HG02763 (cell line): ENCODE data around the gene CC2D1A.
"Not testable (repeated sequence)": the region's sequence is repeated elsewhere in the genome, so short reads cannot be mapped to it uniquely, and the experiment has no call there.

Experiments
- ATAC-seq: cut with Tn5 transposase; IDR thresholded peaks from one replicate; pipeline ENCODE4 v1.9.1; 2021; ENCODE audit warnings: mild to moderate bottlenecking, moderate library complexity; ENCODE audit not compliant: unreplicated experiment

Gene CC2D1A

DNA sequence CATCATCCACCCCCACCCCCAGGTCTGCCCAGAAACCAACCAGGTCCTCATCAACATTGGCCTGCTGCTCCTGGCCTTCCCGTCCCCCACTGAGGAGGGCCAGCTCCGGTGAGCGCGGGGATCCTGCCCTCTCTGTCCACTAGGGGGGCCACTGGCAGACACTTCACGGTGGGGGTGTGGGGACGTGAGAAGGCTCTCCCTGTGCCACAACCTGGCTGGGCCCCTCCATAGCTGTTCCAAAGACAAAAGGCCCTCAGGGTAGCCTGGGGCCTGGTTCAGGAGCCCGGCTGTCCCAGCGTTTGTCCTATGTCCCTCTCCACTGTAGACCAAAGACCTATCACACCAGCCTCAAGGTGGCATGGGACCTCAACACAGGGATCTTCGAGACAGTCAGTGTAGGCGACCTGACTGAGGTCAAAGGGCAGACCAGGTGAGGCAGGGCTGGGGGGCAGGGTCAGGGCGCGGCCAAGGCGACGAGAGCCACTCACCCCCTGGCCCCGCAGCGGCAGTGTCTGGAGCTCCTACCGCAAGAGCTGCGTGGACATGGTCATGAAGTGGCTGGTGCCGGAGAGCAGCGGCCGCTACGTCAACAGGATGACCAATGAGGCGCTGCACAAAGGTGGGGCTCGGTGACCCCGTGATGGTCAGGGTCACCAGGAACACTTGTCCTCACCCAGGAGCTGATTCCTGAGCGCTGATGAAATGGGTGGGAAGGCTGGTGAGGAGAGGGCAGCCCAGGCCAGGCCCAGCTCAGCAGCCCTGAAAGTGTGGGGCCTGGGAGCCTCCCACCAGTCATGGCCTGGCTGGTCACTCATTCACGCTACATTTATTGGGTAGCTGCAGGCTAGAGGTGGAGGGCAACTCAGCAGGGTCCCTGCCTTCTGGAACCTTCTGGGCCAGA lies 54.2 kb downstream of the CC2D1A start:
- ATAC-seq = no peak

DNA sequence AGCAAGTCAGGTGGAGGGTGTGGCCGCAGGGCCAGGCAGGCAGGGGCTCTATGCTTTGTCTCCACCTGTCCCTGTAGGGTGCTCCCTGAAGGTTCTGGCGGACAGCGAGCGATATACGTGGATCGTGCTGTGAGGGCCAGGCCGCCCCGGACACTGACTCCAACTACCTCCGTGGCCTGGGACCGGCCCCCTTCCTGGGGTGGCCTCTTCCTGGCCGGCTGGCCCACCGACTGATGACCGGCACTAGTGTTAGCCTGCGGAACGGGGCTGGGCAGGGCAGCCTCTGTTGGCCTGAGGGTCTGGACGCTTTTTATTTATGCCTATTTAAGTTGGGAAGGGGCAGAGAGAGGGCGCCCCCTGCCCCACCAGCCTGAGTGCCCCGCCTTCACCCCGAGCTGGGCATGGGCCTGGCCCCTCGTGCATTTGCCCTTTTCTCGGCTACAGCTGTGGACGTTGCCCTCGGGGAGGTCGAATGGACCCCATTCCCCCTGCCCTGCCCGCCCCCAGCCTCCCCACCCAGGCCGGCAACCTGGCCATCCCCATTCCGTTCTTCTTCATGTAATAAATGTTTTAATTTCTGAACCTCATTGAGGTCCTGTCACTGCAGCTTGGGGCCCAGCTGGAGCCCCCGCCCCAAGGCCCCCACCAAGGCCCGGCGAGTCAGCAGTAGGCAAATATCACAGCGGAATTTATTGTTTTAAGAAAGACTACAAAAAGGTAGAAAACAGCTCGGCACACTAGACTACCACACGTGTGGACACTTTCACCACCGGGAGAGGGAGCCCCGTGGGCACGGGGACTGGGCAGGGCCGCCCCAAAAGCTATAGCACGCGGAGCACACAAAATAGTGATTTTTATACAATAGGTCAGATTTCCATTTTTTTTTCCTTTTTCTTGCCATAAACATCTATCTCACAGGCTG lies 55.1 kb downstream of the CC2D1A start:
- no peak for ATAC-seq

DNA sequence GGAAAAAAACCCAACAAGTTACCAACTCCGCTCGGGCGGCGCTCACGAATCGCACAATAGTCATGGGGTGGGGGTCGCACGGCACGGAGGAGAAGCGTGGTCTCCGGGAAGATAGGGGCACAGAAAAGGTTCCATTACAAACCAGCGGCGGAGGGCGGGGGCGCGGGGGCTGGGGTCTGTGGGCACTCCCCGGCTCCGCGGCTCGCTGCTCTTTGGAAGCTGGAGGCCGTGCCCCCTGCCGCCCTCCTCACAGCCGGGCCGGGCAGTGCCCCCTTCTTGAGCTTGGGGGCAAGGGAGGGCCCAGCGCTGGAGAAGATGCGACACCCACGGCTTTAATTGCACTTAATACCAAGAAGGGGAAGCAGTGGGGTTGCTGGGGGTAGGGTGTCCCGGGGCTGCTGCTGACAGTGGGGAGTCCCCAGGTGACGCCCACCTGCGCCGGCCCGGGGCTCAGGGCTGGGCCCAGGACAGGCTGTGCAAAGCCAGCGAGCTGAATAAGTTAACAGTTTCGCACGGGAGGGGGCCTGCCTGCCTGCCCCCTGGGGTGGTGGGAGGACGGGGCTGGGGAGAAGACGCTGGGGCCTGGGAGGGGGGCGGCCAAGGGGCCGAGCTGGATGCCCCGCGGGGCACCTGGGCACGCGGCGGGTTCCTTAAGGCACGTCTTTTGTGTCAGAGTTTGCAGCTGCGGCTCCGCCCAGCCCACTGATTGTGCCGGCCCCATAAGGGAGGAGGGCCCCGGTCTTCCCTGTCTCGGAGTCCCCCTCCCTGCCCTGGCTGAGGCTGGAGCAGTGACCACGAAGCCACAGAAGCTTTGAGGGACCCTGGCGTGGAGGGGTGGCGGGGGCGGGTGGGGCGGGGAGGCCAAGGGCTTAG lies 56.1 kb downstream of the CC2D1A start:
- ATAC-seq = no peak

DNA sequence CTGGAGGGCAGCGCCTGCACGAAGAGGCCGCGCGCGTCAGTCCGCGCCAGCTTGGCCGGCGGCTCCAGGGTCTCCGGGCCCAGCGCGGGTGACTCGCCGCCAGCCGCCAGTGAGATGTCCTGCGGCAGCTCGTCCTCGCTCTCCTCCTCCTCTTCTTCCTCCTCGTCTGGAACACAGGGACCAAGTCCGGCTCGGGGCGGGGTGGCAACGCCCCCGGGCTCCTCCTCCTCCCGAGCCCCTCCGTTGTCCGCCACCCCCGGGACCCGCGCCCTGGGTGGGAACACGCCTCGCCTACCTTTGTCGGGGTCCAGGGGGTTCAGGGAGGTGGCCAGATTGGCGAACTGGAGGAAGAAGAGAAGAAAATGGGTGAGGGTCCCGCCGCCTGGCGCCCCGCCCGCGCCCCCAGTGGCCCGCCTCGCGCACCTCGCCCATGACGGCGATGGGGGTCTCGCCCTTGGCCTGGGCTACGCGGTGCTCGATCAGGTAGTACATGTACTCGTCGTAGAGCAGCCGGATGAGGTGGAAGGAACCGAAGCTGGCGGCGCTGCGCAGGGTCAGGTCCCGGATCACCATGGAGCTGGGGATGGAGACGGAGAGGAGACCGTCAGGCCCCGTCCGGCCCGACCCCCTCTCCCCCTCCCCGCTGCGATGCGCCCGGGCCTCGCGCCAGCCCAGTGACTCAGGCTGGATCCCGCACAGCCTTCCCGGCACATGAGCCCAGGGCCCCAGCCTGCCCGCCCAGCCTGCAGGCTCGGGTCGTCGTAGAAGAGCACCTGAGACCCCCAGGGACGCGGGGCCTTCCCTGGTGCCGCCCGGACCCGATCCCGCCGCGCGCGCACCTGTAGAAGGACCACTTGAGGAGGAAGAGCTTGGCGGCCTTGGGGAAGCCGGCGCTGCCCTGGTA lies 57.0 kb downstream of the CC2D1A start:
- no peak for ATAC-seq

DNA sequence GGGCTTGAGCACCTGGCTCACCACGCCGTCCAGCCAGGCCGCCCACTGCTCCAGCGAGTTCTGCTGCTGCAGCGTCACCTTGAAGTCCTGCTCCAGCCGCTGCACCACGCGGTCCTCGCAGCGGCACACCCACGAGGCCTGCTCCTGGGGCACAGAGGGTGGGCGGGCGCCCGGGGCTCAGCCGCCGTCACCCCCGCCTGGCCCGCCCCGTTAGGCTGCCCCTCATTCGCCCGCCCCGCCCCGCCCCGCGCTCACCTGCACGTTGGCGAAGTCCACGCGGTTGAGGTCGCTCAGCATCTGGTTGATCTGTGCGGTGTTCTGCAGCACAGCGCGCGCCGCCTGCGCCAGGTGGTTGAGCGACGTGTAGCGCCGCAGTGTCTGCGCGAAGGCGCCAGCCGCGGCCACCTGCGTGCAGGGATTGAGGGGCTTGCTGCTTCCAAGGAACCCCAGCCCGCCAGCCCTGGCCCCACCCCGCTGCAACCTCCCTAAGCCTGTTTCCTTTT lies 57.7 kb downstream of the CC2D1A start:
- no peak for ATAC-seq

DNA sequence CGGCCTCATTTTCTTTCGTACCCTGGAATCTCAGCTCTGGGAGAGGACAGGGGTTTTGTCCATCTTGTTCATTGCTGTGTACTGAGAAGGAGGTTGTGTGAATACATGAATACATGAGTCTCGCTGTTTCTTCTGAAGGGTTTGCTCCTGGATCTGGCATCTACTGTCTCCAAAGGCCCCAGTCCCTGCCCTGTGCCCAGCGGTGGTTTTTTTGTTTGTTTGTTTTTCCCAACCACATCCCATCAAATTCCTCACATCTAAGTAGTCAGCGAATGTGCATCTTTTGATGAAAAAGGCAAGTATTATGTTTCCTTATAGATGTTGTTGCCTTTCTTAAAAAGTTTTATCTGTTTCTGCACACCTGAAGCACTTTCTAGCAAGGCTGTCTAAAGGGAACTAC lies 58.8 kb downstream of the CC2D1A start:
- no peak for ATAC-seq

DNA sequence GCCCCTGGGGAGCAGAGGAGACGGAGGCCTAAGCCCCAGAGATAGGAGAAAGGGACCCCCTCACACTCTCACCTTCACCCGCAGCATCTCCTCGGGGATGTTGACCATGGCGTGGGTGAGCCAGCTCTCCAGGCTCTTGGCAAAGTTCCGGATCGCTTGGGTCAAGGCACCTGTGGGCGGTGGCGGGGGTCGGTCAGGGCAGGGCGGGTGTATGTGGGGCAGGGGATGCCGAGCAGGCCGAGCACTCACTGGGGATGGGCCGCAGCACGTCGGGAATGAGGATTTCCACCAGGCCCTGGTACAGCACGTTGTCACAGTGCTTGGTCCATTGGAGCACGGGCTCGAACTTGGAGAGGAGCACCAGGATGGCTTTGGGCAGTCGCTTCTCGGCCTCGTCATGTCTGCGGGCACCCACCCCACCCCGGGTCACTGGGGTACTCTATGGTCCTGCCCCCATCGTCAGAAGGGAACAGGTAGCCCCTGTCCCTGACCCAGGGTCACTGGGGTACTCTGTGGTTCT lies 59.4 kb downstream of the CC2D1A start:
- ATAC-seq = no peak

DNA sequence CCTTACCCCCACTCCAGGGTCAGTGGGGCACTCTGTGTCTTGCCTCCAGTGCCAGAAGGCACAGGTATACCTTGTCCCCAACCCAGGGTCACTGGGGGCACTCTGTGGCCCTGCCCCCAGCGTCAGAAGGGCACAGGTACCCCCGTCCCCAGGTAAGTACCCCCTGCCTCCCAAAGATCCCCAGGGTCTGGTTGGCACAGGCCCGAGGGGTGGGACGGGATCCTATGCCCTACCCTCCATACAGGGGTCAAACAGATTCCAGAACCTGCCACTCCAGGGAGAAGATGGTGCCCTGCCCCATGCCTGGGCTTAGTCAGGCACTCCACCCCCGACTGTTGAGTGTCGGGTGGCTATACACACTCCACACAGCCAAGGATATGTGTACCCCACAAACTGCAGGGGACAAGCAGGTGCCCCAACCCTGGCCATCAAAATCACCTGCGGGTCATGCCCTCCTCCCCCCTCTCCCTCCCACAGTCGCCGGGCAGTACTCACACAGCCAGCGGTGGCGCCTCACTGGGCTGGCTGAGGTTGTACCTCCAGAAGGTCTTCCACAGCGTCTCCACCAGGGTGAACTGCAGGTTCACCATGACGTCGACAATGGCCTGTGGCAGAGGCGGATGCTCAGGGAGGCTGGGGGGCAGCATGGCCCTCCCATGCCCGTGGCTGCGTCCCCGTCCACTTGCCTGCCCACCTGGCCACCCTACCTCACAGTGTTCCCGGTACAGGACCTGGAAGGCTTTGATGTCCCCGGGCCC lies 60.1 kb downstream of the CC2D1A start:
- ATAC-seq = no peak

DNA sequence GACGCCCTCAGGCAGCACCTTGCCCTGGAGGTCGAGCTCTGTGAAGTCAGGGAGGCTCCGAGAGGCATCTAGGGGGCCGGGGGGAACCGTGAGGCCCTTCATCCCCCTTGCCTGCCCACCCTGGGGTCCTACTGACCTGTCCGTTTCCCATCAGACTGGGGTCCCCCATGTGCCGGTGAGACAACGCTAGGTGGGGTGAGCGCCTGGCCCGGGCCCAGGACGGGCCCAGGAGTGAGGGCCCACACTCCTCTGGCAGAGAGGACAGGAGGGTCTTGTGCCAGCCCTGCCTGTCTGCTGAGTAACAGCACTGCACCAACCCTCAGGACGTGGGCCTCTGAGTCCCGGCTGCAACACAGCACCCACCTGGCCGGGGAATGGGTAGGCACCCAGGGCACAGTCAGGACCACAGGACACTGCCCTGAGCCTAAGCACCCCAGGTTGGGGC lies 60.7 kb downstream of the CC2D1A start:
- no peak for ATAC-seq

DNA sequence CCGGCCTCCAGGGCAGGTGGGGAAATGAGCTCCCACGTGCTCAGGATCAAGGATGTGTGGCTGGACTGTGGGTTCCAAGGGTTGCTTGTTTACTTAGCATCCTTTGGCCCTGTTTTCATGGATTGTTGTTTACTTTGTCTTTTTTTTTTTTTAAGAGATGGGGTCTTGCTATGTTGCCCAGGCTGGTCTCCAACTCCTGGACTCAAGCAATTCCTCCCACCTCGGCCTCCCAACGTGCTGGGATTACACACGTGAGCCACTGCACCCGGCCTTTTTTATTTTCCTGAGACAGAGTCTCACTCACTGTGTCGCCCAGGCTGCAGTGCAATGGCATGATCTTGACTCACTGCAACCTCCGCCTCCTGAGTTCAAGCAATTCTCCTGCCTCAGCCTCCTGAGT lies 61.2 kb downstream of the CC2D1A start:
- ATAC-seq = not testable (repeated sequence)

DNA sequence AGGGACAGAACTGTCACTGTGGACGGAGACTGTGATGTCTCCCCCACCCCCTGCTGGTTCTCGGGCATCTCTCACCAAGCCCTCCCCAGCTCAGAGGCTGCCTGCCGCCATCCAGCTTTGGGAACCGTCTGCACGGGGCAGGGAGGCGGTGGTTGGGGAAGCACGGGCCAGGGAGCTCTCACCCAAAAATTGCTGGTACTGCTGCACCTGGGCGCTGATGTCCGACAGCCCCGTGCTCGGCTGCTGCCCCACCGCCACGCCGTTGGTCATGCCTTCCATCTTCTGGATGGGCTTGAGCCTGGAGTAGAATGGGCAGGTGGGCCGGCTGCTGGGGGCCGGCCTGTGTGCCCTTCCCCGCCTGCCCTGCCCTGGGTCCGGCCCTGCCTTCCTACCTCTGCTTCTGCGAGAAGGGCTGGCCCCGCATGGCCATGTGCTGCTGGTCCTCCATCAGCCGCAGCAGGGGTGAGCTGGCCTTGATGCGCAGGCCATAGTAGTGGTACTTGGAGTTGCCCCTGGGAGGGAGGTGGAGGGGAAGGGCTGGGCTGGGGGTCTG lies 62.5 kb downstream of the CC2D1A start:
- no peak for ATAC-seq

DNA sequence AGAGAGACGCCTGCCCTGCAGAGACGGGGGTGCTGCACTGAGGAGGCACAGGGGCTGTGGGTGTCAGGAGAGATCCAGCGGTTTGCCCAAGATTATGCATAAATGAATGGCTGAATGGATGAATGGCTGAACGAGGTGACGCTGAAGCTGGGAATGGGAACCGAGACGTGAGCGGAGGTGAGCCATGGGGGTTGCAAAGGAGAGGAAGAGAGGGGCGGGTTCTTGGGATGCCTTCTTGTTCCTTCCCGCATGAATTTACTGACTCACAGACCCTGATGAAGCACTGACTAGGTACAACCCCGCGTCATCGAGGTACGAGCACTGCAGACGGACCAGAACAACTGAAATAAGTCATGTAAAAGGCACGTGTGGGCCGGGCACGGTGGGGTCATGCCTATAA lies 63.0 kb downstream of the CC2D1A start:
- ATAC-seq = no peak

DNA sequence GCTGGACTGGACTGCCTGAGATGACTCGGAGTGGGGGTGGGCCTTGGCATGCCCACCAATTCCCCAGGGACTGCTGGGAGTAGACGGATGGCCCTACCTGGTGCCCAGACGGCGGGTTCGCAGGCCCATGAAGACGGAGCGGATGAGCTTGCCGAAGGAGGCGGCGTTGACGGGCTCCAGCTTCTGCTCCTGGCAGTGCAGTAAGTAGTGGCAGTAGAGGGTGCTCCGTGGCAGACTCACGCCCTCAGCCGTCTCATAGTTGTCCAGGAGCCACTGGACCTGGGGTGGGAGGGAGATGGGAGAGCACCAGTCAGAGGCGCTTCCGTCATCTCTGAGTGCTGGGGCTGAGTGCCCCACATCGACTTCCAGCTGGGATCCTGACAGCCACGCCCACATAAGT lies 63.9 kb downstream of the CC2D1A start:
- ATAC-seq = no peak

DNA sequence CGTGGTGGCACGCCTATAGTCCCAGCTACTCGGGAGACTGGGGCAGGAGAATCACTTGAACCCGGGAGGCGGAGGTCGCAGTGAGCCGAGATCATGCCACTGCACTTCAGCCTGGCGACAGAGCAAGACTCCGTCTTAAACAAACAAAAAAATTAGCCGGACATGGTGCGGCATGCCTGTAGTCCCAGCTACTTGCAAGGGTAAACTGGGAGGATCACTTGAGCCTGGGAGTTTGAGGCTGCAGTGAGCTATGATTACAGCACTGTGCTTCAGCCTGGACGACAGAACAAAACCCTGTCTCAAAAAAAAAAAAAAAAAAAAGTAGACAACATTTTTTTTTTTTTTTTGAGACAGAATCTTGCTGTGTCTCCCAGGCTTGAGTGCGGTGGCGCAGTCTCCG lies 65.9 kb downstream of the CC2D1A start:
- not testable (repeated sequence) for ATAC-seq

DNA sequence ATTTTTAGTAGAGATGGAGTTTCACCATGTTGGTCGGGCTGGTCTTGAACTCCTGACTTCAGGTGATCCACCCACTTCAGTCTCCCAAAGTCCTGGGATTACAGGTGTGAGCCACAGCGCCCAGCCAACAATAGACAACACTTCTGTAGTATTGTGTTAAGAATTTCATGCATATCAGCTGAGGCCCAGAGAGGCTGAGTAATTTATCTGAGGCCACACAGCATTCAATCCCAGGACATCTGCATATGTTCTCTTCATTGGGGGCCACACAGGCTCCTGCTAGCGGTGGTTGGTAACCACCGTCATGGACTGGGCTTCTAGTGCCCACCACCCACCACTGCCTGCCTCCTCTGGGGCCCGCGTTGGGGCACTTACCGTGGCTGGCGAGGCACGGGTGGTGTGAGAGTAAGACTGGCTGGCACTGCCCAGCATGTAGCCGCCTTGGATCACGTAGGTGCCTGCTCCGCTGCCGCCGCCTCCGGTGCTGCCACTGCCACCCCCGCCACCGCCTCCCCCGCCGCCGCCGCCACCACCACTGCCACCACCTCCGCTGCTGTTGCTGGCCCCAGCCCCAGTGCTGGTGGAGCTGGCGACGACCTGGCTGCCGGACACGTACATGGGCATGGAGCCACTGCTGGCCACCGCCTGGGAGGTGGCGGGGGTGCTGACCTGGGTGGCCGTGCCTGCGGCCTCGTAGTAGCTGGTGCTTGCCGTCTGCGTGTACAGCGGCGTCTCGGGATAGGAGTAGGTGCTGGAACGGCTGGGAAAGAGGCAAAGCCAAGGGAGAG lies 66.6 kb downstream of the CC2D1A start:
- no peak for ATAC-seq

DNA sequence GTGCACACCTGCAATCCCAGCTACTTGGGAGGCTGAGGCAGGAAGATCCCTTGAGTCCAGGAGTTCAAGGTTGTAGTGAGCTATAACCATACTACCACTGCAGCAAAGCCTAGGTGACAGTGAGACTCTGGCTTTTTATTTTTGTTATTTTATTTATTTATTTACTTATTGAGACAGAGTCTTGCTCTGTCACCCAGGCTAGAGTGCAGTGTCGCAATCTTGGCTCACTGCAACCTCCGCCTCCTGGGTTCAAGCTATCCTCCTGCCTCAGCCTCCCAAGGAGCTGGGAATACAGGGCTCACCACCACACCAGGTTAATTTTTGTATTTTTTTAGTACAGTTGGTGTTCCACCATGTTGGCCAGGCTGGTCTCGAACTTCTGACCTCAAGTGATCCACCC lies 67.5 kb downstream of the CC2D1A start:
- ATAC-seq = not testable (repeated sequence)

DNA sequence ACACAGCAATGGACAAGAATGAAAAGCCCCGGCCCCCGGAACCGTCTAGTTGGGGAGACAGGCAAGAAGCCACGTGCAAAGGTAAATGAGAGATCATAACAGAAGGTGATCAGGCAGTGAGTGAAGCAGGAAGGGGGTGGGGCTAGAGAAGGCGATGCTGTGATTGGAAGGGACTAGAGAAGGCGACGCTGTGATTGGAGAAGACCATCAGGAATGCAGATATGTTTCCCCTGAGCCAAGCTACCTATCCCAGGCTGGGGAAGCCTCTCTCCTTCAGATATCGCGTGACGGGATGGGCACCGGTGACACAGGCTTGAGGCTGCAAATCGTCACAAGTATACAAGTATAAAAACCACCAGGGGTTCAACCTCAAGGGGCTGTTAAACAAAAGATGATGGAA lies 68.1 kb downstream of the CC2D1A start:
- ATAC-seq = no peak

DNA sequence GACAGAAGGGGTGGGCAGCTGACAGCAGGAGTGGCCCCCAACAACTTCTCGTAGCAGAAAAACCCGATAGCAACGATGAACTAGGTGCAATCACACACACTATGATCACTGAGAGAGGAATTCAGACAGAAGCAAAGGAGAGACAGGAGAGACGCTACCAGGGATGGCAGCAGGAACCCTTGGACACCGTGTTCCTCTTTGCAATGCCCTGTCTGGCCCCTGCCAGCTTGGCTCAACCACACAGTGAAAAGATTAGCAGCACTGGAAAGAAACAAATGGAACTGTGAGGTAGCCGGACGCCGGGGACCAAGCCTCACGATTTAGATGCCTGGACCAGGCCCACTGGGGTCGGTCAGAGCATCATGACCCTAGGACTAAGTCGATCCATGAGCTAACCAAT lies 69.9 kb downstream of the CC2D1A start:
- no peak for ATAC-seq
